Activated T-helper 1 cell treated with anti-CD3 and anti-CD28 coated beads, Interleukin-12 subunit alpha, Interleukin-12 subunit beta, Interleukin-2, Interleukin-4 antibody, amounts not matched to agents 30 ng/mL and 10 ng/mL and 1 ng/mL, durations not matched to agents 14 hours and 24 hours and 36 hours (primary cell): ENCODE results near the gene NBEAL2. TPM values are rescaled to one million over a fixed set of nuclear protein-coding genes. Genes with fewer than 3 reads are reported as not detected.

Experiments
- DNase-seq: peaks from one replicate; pipeline ENCODE4 v3.0.0; 2021; ENCODE audit warnings: low spot score
- H3K27ac Mint-ChIP-seq: one replicate; pipeline ENCODE4 v1.8.0; 2021; ENCODE audit warnings: mild to moderate bottlenecking, mixed read lengths
- H3K27me3 Mint-ChIP-seq: one replicate; pipeline ENCODE4 v1.8.0; 2022; ENCODE audit warnings: mild to moderate bottlenecking, moderate library complexity, mixed read lengths; ENCODE audit not compliant: insufficient read depth
- H3K36me3 Mint-ChIP-seq: one replicate; pipeline ENCODE4 v1.8.0; 2021; ENCODE audit warnings: low read depth, mixed read lengths
- H3K4me1 Mint-ChIP-seq: one replicate; pipeline ENCODE4 v1.8.0; 2021; ENCODE audit warnings: low read depth, mixed read lengths
- H3K4me3 Mint-ChIP-seq: one replicate; pipeline ENCODE4 v1.8.0; 2021; ENCODE audit warnings: mild to moderate bottlenecking, moderate library complexity, mixed read lengths
- H3K9me3 Mint-ChIP-seq: one replicate; pipeline ENCODE4 v1.8.0; 2021; ENCODE audit warnings: mixed read lengths
- intact Hi-C: fragments of 100-400 bp; cut with micrococcal nuclease; formaldehyde crosslinking; loops from one replicate; pipeline ENCODE4 v1.15.1; 2024
- total RNA-seq: library from RNA; stranded (reverse); gene quantifications from 2 replicates; pipeline ENCODE4 v1.2.3, GENCODE V29; 2022

Gene NBEAL2
- total RNA-seq, 1 donor from 2014 or later = 118 TPM

DNA sequence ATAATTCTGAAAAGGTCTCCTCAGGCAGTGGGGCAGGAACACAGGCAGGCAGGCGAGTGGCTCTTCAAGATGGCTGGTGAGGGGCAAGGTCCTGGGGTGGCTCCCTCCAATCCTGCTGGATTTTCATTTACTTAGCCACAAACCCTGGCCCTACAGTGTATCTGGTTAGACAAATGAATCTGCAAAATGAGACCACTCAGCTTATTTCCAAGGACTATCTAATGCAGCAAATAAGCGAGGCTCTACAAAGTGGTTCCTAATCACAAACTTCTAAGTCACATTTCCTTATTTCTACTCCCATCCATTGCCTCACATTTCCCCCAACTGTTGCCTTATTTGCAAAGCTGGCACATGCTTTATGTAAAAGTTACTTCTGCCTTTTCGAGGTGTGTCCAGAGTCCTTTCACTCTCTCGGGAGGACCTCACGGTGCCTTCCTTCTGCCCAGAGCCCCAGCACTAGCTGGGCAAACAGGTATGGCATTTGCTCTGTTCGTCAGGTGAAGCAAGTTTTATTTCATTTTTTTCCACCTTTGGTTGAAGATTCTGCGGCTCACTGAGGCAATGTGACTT is 43.4 kb upstream of the NBEAL2 start:
- Mint-ChIP-seq H3K4me3 (no peak overlapping the region), H3K27ac (no peak overlapping the region), H3K4me1 (peaks cover 64% of the 10 kb centered on the region), H3K36me3 (peaks cover 34% of the 10 kb centered on the region), H3K27me3 (no peaks in the 10 kb centered on the region), H3K9me3 (no peaks in the 10 kb centered on the region)
- intact Hi-C loops = no loop called here
- DNase-seq = no peak

DNA sequence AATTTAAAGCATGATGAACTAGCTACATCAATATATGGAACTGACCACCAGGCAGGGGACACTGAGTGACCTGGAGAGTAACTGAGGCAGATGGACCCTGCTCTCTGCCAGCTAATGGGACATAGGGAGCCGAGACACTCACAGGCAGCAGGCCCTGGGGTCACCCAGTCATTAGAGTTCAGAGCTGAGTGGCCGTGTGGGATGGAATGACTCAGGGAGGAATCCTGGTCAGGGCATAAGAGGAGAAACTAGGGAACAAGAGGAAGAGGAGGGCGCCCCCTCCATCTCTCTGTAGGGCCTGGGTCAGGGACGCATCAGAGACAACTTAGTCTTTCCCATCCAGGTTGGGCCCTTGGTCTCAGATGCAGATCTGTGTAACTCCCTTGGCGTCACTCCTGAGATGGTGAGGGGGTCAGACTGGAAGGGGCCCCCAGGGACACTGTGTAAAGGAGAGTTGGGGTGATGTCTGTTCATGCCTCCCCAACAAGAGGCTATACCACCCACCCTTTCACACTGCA is 42.7 kb upstream of the NBEAL2 start:
- H3K9me3 Mint-ChIP-seq = no peaks in the 10 kb centered on the region
- intact Hi-C loops = no loop called here
- no peak for DNase-seq
- peaks cover 57% of the 10 kb centered on the region for H3K4me1 Mint-ChIP-seq
- no peak overlapping the region for H3K4me3 Mint-ChIP-seq
- H3K27me3 Mint-ChIP-seq = no peaks in the 10 kb centered on the region
- no peak overlapping the region for H3K27ac Mint-ChIP-seq
- peaks cover 31% of the 10 kb centered on the region for H3K36me3 Mint-ChIP-seq

GRCh38 chr3:46938118-46938517 is 41.3 kb upstream of the NBEAL2 start:
- H3K27me3 Mint-ChIP-seq = no peaks in the 10 kb centered on the region
- peaks cover 31% of the 10 kb centered on the region for H3K36me3 Mint-ChIP-seq
- H3K4me3 Mint-ChIP-seq = no peak overlapping the region
- intact Hi-C loops = no loop called here
- peaks cover 59% of the 10 kb centered on the region for H3K4me1 Mint-ChIP-seq
- H3K9me3 Mint-ChIP-seq = no peaks in the 10 kb centered on the region
- no peak for DNase-seq
- no peak overlapping the region for H3K27ac Mint-ChIP-seq

GRCh38 chr3:46939578-46940445 is 39.7 kb upstream of the NBEAL2 start:
- H3K27me3 Mint-ChIP-seq = no peaks in the 10 kb centered on the region
- H3K9me3 Mint-ChIP-seq = no peaks in the 10 kb centered on the region
- H3K27ac Mint-ChIP-seq = peak overlapping the region; percentile 31
- no peak overlapping the region for H3K4me3 Mint-ChIP-seq
- peaks cover 67% of the 10 kb centered on the region for H3K4me1 Mint-ChIP-seq
- peaks cover 34% of the 10 kb centered on the region for H3K36me3 Mint-ChIP-seq
- intact Hi-C loops = no loop called here
- no peak for DNase-seq

GRCh38 chr3:46942076-46942475 is 37.4 kb upstream of the NBEAL2 start:
- Mint-ChIP-seq H3K9me3 (no peaks in the 10 kb centered on the region), H3K4me1 (peaks cover 72% of the 10 kb centered on the region), H3K27me3 (no peaks in the 10 kb centered on the region), H3K4me3 (no peak overlapping the region), H3K27ac (no peak overlapping the region), H3K36me3 (peaks cover 42% of the 10 kb centered on the region)
- intact Hi-C loops = no loop called here
- no peak for DNase-seq

DNA sequence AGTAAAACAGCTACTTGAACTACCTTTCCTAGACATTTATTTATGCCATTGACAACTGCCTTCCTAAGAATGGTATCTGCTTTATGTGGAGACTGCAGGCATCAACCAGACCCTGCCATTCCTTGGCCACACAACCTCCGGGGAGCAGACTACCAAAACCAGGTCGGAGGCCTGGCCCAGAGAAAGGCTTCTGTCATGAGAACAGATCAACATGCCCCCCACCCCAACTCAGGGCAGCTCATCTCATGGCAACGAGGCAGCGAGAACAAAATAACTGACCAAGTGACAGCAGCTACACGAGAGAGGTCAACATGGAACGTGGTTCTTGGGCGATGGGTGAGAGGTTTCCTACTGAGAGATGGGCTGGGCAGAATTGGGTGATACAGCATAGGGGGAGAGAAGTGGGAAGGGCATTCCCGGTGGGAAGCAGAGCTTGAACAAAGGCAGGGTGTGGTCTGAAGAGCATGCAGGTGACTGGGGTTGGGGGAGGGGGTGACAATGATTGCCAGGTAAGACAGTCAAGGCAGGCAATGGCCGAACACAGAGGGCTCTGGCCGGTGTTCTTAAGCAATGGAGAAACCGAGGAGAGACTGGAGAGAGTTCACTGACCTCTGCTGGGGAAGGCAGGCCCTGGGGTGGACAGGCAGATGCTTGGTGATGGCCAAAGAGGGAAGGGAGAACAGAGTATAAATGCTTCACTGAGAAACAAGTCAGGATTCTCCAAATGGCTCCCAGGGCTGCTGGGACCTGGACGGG is 36.8 kb upstream of the NBEAL2 start:
- Mint-ChIP-seq H3K27ac (peak overlapping the region; percentile 31), H3K4me1 (peaks cover 75% of the 10 kb centered on the region), H3K9me3 (no peaks in the 10 kb centered on the region), H3K27me3 (no peaks in the 10 kb centered on the region), H3K36me3 (peaks cover 42% of the 10 kb centered on the region), H3K4me3 (no peak overlapping the region)
- intact Hi-C loops = no loop called here
- DNase-seq = no peak

- Mint-ChIP-seq H3K4me1 (peaks cover 78% of the 10 kb centered on the region), H3K27me3 (no peaks in the 10 kb centered on the region), H3K27ac (peak overlapping the region; percentile 38), H3K36me3 (peaks cover 36% of the 10 kb centered on the region), H3K4me3 (no peak overlapping the region), H3K9me3 (no peaks in the 10 kb centered on the region)
- DNase-seq = no peak
- intact Hi-C loops = no loop called here
These were observed 36.0 kb upstream of the NBEAL2 start for GRCh38 chr3:46943237-46944187.

GRCh38 chr3:46944191-46944590 is 35.3 kb upstream of the NBEAL2 start:
- no peak for DNase-seq
- Mint-ChIP-seq H3K27ac (peak overlapping the region; percentile 81), H3K9me3 (no peaks in the 10 kb centered on the region), H3K27me3 (no peaks in the 10 kb centered on the region), H3K4me3 (no peak overlapping the region), H3K36me3 (peaks cover 31% of the 10 kb centered on the region), H3K4me1 (peaks cover 79% of the 10 kb centered on the region)
- intact Hi-C loops = no loop called here

DNA sequence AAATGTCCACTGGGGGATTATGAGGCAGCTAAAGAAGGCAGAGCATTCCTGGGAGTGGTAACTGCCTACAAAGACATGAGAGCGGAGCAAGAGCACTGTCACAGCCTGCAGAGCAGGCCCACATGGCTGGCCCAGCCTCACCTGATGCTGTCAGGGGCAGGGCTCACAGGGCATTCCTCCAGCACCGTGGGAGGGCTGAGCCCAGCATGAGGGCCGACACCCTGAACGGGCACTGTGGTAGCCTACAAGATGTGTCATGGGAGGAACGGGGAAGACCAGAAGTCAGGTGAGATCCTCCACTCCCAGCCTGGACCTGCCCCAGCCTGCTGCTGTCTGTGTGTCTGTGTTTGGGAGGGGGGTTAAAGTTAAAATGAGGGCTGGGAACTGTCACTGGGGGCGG is 33.0 kb upstream of the NBEAL2 start:
- Mint-ChIP-seq H3K4me3 (peak overlapping the region; percentile 17), H3K9me3 (no peaks in the 10 kb centered on the region), H3K27me3 (no peaks in the 10 kb centered on the region), H3K4me1 (peaks cover 81% of the 10 kb centered on the region), H3K27ac (peak overlapping the region; percentile 61), H3K36me3 (peaks cover 17% of the 10 kb centered on the region)
- no peak for DNase-seq
- intact Hi-C loops = no loop called here

GRCh38 chr3:46946856-46947545 is 32.5 kb upstream of the NBEAL2 start:
- H3K36me3 Mint-ChIP-seq = peaks cover 17% of the 10 kb centered on the region

DNA sequence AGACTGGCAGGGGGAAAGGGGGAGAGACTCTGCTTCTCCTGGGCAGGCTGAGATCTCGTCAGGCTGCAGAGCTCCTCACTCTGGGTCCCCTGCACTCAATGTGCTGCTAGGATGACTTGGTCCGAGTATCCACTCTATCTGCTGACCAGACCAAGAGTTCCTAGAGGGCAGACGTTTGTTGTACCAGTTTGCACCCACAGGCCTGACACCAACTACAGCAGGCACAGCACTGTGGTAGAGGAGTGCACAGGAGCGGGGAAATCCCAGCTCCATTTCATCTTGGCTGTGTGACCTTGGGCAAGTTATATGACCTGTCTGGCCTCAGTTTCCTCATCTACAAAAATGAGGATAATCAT is 31.9 kb upstream of the NBEAL2 start:
- Mint-ChIP-seq H3K27me3 (no peaks in the 10 kb centered on the region), H3K4me1 (peaks cover 84% of the 10 kb centered on the region), H3K9me3 (no peaks in the 10 kb centered on the region), H3K36me3 (peaks cover 17% of the 10 kb centered on the region), H3K4me3 (peak overlapping the region; percentile 53), H3K27ac (peak overlapping the region; percentile 79)
- DNase-seq = no peak
- intact Hi-C loops = no loop called here

More at GRCh38 chr3:46946856-46947545, 32.5 kb upstream of the NBEAL2 start:
- intact Hi-C loops = no loop called here
- DNase-seq = peak; percentile 49
- Mint-ChIP-seq H3K4me3 (peak overlapping the region; percentile 53), H3K4me1 (peaks cover 84% of the 10 kb centered on the region), H3K27me3 (no peaks in the 10 kb centered on the region), H3K9me3 (no peaks in the 10 kb centered on the region), H3K27ac (peak overlapping the region; percentile 79)
